GOT3 (cell line): ENCODE measurements around the gene ATF1.
A peak's percentile ranks its signal among the peaks of the same experiment; 100 is the strongest.

ENCODE experiments used
- DNase-seq: peaks from one replicate; lab custom pipeline; 2025; ENCODE audit warnings: mixed read lengths; lab: John Stamatoyannopoulos, UW

ATF1 gene

GRCh38 chr12:50763639-50764285, at the start of gene ATF1:
ATF1 (plus strand) TSS chr12:50764101; CDS start chr12:50780146, 16,045 bp downstream.
- DNase-seq = peak; percentile 55

- DNase-seq = no peak
Measured at GRCh38 chr12:50715174-50715573, 48.7 kb upstream of the ATF1 start.

GRCh38 chr12:50718760-50719159, 45.1 kb upstream of the ATF1 start:
- DNase-seq = no peak

GRCh38 chr12:50720085-50720484, 43.8 kb upstream of the ATF1 start:
- no peak for DNase-seq

- DNase-seq = no peak
Measured at GRCh38 chr12:50720501-50720900, 43.4 kb upstream of the ATF1 start.

- no peak for DNase-seq
Measured at GRCh38 chr12:50723865-50724264, 40.0 kb upstream of the ATF1 start.

- DNase-seq = no peak
Measured at GRCh38 chr12:50725011-50725942, 38.6 kb upstream of the ATF1 start.

GRCh38 chr12:50727466-50727865, 36.4 kb upstream of the ATF1 start:
- DNase-seq = no peak

GRCh38 chr12:50728417-50728816, 35.5 kb upstream of the ATF1 start:
- no peak for DNase-seq

- no peak for DNase-seq
Measured at GRCh38 chr12:50728841-50729240, 35.1 kb upstream of the ATF1 start.

GRCh38 chr12:50732591-50732990, 31.3 kb upstream of the ATF1 start:
- DNase-seq = peak; percentile 5

- DNase-seq = no peak
Measured at GRCh38 chr12:50733706-50734105, 30.2 kb upstream of the ATF1 start.

GRCh38 chr12:50734409-50735263, 29.3 kb upstream of the ATF1 start:
- no peak for DNase-seq

GRCh38 chr12:50739611-50740010, 24.3 kb upstream of the ATF1 start:
- no peak for DNase-seq

- DNase-seq = no peak
Measured at GRCh38 chr12:50740307-50740706, 23.6 kb upstream of the ATF1 start.

- no peak for DNase-seq
Measured at GRCh38 chr12:50742776-50743175, 21.1 kb upstream of the ATF1 start.

- no peak for DNase-seq
Measured at GRCh38 chr12:50745861-50746260, 18.0 kb upstream of the ATF1 start.

GRCh38 chr12:50746431-50746830, 17.5 kb upstream of the ATF1 start:
- no peak for DNase-seq

- no peak for DNase-seq
Measured at GRCh38 chr12:50747817-50748216, 16.1 kb upstream of the ATF1 start.

GRCh38 chr12:50749459-50749882, 14.4 kb upstream of the ATF1 start:
- DNase-seq = no peak

- DNase-seq = no peak
Measured at GRCh38 chr12:50750366-50750765, 13.5 kb upstream of the ATF1 start.
